AG09309 (cell line): ENCODE measurements around the gene GFI1.

ENCODE experiments used
- DNase-seq: peaks from one replicate; pipeline ENCODE4 v3.0.0-alpha.2; 2010; ENCODE audit warnings: low read depth
- H3K4me3 ChIP-seq: 2 replicates; pipeline ENCODE4 v1.5.1; 2011; ENCODE audit warnings: mild to moderate bottlenecking, low read depth, low read length, moderate library complexity; ENCODE audit not compliant: control insufficient read depth
- CTCF ChIP-seq: IDR thresholded peaks from 2 replicates; pipeline ENCODE4 v1.5.1; 2011; ENCODE audit warnings: mild to moderate bottlenecking, low read depth, low read length, inconsistent platforms; ENCODE audit not compliant: insufficient read depth, control insufficient read depth; ENCODE audit errors: missing control alignments

Gene GFI1

GRCh38 chr1:92446546-92446945, 40.2 kb downstream of the GFI1 start:
- DNase-seq = peak; percentile 13
- no peak for TF ChIP-seq CTCF
- no peak overlapping the region for H3K4me3 ChIP-seq

GRCh38 chr1:92445865-92446264, 40.9 kb downstream of the GFI1 start:
- H3K4me3 ChIP-seq = no peak overlapping the region
- TF ChIP-seq CTCF = no peak
- no peak for DNase-seq

- no peak overlapping the region for H3K4me3 ChIP-seq
- no peak for TF ChIP-seq CTCF
- DNase-seq = no peak
Measured at GRCh38 chr1:92444351-92444750, 42.4 kb downstream of the GFI1 start.

GRCh38 chr1:92443893-92444292, 42.8 kb downstream of the GFI1 start:
- H3K4me3 ChIP-seq = no peak overlapping the region
- no peak for DNase-seq
- TF ChIP-seq CTCF = no peak

- no peak overlapping the region for H3K4me3 ChIP-seq
- TF ChIP-seq CTCF = no peak
Measured at GRCh38 chr1:92442351-92442750, 44.4 kb downstream of the GFI1 start.

GRCh38 chr1:92441697-92442342, 44.9 kb downstream of the GFI1 start:
- H3K4me3 ChIP-seq = no peak overlapping the region
- DNase-seq = no peak
- no peak for TF ChIP-seq CTCF

More at GRCh38 chr1:92442351-92442750, 44.4 kb downstream of the GFI1 start:
- no peak for DNase-seq
